ENCODE results near the gene OCLN.

DNA sequence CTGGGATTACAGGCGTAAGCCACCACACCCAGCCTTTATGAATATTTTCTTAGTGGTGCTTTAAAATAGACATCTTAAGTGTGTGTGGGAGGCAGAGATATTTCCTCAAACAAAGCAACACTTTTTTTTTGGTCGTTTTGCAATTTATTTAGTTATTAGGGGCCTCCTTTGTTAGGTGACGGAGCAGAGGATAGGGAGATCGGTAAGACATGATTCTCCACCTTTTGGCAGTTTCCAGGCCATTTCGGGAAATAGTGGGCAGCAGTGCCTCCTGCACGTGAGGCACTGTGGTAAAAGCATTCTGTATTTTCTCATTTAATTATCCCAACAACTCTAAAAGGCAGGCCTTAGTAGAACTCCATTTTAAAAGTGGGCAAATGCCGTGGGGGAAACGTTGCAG lies 1.9 kb downstream of the OCLN start:
- TF ChIP-seq CTCF (conservative IDR thresholded peaks at IDR 0.05; ENCODE audit: low read depth in 2 of 2) = no peak
- TF ChIP-seq EZH2phosphoT487 (IDR thresholded peaks at IDR 0.05; ENCODE audit: unreplicated experiment) = no peak
- no peak for TF ChIP-seq POLR2AphosphoS5 (IDR thresholded peaks at IDR 0.05; ENCODE audit: low read depth)
- no peak for TF ChIP-seq ZNF114 (CRISPR knock-in tag; IDR thresholded peaks at IDR 0.05)

Data from GM23338 (cell line).